ENCODE measurements around the gene UQCR10.

The UQCR10 gene

GRCh38 chr22:29811377-29811776 is 44.2 kb downstream of the UQCR10 start:
- H3K79me2 ChIP-seq (ENCODE audit: low read length), result no peaks in the 10 kb centered on the region
- no peaks in the 10 kb centered on the region for H3K9me3 ChIP-seq (ENCODE audit: insufficient read depth, low read length)
- no peak overlapping the region for H3K9ac ChIP-seq (ENCODE audit: low read length)
- no peaks in the 10 kb centered on the region for H3K4me1 ChIP-seq (ENCODE audit: low read length)
- H3K27ac ChIP-seq (ENCODE audit: low read length), result no peak overlapping the region
- H2AFZ ChIP-seq (ENCODE audit: low read depth, low read length), result no peak overlapping the region
- no peak overlapping the region for H3K4me3 ChIP-seq (ENCODE audit: low read length)
- no peak overlapping the region for H3K4me2 ChIP-seq (ENCODE audit: low read length)
- TF ChIP-seq EZH2phosphoT487 (IDR thresholded peaks at IDR 0.05; ENCODE audit: low read depth) (no peak), CTCF (IDR thresholded peaks at IDR 0.05; ENCODE audit: low read depth, low read length) (no peak)
- peaks cover 54% of the 10 kb centered on the region for H3K36me3 ChIP-seq (replicated peaks; ENCODE audit: low read depth, low read length)
- no peaks in the 10 kb centered on the region for H4K20me1 ChIP-seq (ENCODE audit: insufficient read depth, low read length)
- H3K27me3 ChIP-seq (ENCODE audit: low read depth, low read length), result no peaks in the 10 kb centered on the region

GRCh38 chr22:29813126-29813525 is 46.0 kb downstream of the UQCR10 start:
- H3K4me3 ChIP-seq (ENCODE audit: low read length), result no peak overlapping the region
- peaks cover 56% of the 10 kb centered on the region for H3K36me3 ChIP-seq (replicated peaks; ENCODE audit: low read depth, low read length)
- H3K4me2 ChIP-seq (ENCODE audit: low read length), result no peak overlapping the region
- no peaks in the 10 kb centered on the region for H3K9me3 ChIP-seq (ENCODE audit: insufficient read depth, low read length)
- no peak for TF ChIP-seq CTCF (IDR thresholded peaks at IDR 0.05; ENCODE audit: low read depth, low read length)
- no peak for TF ChIP-seq EZH2phosphoT487 (IDR thresholded peaks at IDR 0.05; ENCODE audit: low read depth)
- no peaks in the 10 kb centered on the region for H3K79me2 ChIP-seq (ENCODE audit: low read length)
- H2AFZ ChIP-seq (ENCODE audit: low read depth, low read length), result no peak overlapping the region
- H3K4me1 ChIP-seq (ENCODE audit: low read length), result no peaks in the 10 kb centered on the region
- H3K27me3 ChIP-seq (ENCODE audit: low read depth, low read length), result no peaks in the 10 kb centered on the region
- H3K9ac ChIP-seq (ENCODE audit: low read length), result no peak overlapping the region
- H4K20me1 ChIP-seq (ENCODE audit: insufficient read depth, low read length), result no peaks in the 10 kb centered on the region
- no peak overlapping the region for H3K27ac ChIP-seq (ENCODE audit: low read length)

- TF ChIP-seq CTCF (IDR thresholded peaks at IDR 0.05; ENCODE audit: low read depth, low read length) (no peak), EZH2phosphoT487 (IDR thresholded peaks at IDR 0.05; ENCODE audit: low read depth) (no peak)
- no peaks in the 10 kb centered on the region for H3K79me2 ChIP-seq (ENCODE audit: low read length)
- H3K9me3 ChIP-seq (ENCODE audit: insufficient read depth, low read length), result no peaks in the 10 kb centered on the region
- H2AFZ ChIP-seq (ENCODE audit: low read depth, low read length), result no peak overlapping the region
- no peak overlapping the region for H3K27ac ChIP-seq (ENCODE audit: low read length)
- no peak overlapping the region for H3K4me2 ChIP-seq (ENCODE audit: low read length)
- H3K4me3 ChIP-seq (ENCODE audit: low read length), result no peak overlapping the region
- no peak overlapping the region for H3K9ac ChIP-seq (ENCODE audit: low read length)
- peaks cover 55% of the 10 kb centered on the region for H3K36me3 ChIP-seq (replicated peaks; ENCODE audit: low read depth, low read length)
- no peaks in the 10 kb centered on the region for H3K4me1 ChIP-seq (ENCODE audit: low read length)
- no peaks in the 10 kb centered on the region for H3K27me3 ChIP-seq (ENCODE audit: low read depth, low read length)
- no peaks in the 10 kb centered on the region for H4K20me1 ChIP-seq (ENCODE audit: insufficient read depth, low read length)
Measured at GRCh38 chr22:29813563-29813962, 46.4 kb downstream of the UQCR10 start.

- no peaks in the 10 kb centered on the region for H3K9me3 ChIP-seq (ENCODE audit: insufficient read depth, low read length)
- no peak overlapping the region for H3K4me2 ChIP-seq (ENCODE audit: low read length)
- peaks cover 59% of the 10 kb centered on the region for H3K36me3 ChIP-seq (replicated peaks; ENCODE audit: low read depth, low read length)
- H3K4me1 ChIP-seq (ENCODE audit: low read length), result no peaks in the 10 kb centered on the region
- no peaks in the 10 kb centered on the region for H3K79me2 ChIP-seq (ENCODE audit: low read length)
- H4K20me1 ChIP-seq (ENCODE audit: insufficient read depth, low read length), result no peaks in the 10 kb centered on the region
- no peak for TF ChIP-seq EZH2phosphoT487 (IDR thresholded peaks at IDR 0.05; ENCODE audit: low read depth)
- no peak for TF ChIP-seq CTCF (IDR thresholded peaks at IDR 0.05; ENCODE audit: low read depth, low read length)
- no peak overlapping the region for H3K4me3 ChIP-seq (ENCODE audit: low read length)
- no peak overlapping the region for H3K27ac ChIP-seq (ENCODE audit: low read length)
- no peak overlapping the region for H3K9ac ChIP-seq (ENCODE audit: low read length)
- no peak overlapping the region for H2AFZ ChIP-seq (ENCODE audit: low read depth, low read length)
- H3K27me3 ChIP-seq (ENCODE audit: low read depth, low read length), result no peaks in the 10 kb centered on the region
Measured at GRCh38 chr22:29814003-29814402, 46.8 kb downstream of the UQCR10 start.
